ENCODE data around the gene EPHB2. TPM values are rescaled to one million over a fixed set of nuclear protein-coding genes. Genes with fewer than 3 reads are reported as not detected.

Gene EPHB2
- total RNA-seq, 1 donor from 2014 or later: 10.7 TPM

DNA sequence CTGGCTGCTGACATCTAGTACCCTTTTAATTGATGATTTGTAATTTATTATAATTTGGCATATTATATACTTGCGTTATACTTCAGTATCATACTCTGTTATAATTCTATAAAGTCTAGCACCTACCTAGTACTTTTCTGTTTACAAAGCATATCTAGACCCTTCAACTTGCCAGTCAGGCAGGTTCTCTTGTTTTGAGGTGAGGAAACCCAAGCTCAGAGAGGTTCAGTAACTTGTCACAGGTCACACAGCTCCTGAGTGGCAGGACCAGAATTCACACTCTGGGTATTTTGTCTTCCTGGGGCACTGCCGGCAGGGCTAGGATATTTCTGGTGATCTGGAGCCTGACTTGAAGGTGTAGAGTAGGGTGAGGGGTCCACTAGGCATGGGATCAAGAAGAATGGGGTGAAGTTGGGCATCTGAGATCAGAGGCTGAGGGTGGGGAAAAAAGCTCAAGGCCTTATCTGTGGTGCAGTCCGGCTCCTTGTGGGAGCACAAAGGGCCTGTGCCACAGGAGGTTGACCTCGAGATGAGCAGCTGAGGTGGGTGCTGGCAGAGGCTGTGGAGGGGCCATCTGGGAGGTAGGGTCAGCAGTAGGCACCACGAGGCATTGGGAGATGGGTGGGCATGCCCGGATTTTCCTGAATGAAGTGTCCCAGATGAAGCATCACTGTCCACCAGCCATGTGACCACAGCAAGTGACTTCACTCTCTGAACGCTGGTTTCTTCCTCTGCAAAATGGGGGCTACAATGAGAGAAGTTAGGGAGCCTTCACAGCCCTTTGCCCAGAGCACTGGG, 102.6 kb downstream of the EPHB2 start:
- peaks cover 9% of the 10 kb centered on the region for H3K27me3 Mint-ChIP-seq (ENCODE audit: unreplicated experiment)
- H3K4me1 Mint-ChIP-seq (ENCODE audit: unreplicated experiment): no peaks in the 10 kb centered on the region
- TF ChIP-seq, protein P1, sequence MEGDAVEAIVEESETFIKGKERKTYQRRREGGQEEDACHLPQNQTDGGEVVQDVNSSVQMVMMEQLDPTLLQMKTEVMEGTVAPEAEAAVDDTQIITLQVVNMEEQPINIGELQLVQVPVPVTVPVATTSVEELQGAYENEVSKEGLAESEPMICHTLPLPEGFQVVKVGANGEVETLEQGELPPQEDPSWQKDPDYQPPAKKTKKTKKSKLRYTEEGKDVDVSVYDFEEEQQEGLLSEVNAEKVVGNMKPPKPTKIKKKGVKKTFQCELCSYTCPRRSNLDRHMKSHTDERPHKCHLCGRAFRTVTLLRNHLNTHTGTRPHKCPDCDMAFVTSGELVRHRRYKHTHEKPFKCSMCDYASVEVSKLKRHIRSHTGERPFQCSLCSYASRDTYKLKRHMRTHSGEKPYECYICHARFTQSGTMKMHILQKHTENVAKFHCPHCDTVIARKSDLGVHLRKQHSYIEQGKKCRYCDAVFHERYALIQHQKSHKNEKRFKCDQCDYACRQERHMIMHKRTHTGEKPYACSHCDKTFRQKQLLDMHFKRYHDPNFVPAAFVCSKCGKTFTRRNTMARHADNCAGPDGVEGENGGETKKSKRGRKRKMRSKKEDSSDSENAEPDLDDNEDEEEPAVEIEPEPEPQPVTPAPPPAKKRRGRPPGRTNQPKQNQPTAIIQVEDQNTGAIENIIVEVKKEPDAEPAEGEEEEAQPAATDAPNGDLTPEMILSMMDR (IDR thresholded peaks at IDR 0.05; ENCODE audit: unreplicated experiment): no peak
- no peak for DNase-seq (ENCODE audit: low spot score)
- no peaks in the 10 kb centered on the region for H3K36me3 Mint-ChIP-seq (ENCODE audit: low read depth, unreplicated experiment)
- H3K9me3 Mint-ChIP-seq (ENCODE audit: unreplicated experiment): no peaks in the 10 kb centered on the region
- H3K4me3 Mint-ChIP-seq (ENCODE audit: unreplicated experiment): no peak overlapping the region
- H3K27ac Mint-ChIP-seq (ENCODE audit: unreplicated experiment): no peak overlapping the region

DNA sequence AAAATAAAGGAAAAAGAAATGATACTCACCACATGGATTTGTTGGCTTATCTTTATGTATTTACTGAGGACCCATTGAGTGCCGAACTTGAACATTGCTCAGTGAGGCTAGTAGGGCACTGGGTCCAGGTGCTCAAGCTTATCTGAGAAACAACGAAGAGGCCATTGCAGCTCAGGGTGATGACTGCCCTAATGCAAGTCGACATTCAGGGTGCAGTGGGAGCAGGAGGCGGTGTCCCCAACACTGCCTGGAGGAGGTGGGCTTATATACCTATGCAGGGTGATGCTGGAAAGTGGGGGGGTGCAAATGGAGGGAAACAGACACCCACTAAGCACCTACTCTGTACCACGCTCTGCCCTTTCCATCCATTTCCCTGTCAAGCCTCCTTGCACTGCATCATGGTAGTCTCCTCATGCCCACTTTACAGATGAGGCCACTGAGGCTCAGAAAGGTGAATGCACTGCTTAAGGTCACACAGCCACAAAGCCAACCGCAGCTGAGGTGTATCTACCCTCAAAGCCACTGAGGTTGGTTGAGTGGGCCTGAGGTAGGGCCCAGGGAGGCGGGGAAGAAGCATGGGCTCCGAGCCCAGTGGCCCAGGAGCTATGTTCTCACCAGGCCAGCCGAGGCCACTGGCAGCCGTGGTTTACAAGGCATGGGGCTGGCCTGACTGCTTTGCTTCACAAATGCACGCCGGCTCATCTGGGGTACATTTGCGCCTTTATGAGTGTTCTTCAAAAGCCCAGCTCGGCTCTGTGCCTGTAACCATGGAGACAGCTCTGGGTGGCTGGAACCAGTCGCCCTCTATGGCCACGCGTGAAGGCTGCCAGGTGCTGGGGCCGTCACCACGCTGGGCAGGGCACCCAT, 103.8 kb downstream of the EPHB2 start:
- H3K27me3 Mint-ChIP-seq (ENCODE audit: unreplicated experiment): peaks cover 11% of the 10 kb centered on the region
- TF ChIP-seq, protein P1 (IDR thresholded peaks at IDR 0.05; ENCODE audit: unreplicated experiment): no peak
- H3K27ac Mint-ChIP-seq (ENCODE audit: unreplicated experiment): no peak overlapping the region
- no peak overlapping the region for H3K4me3 Mint-ChIP-seq (ENCODE audit: unreplicated experiment)
- no peaks in the 10 kb centered on the region for H3K9me3 Mint-ChIP-seq (ENCODE audit: unreplicated experiment)
- no peak for DNase-seq (ENCODE audit: low spot score)
- no peaks in the 10 kb centered on the region for H3K4me1 Mint-ChIP-seq (ENCODE audit: unreplicated experiment)
- H3K36me3 Mint-ChIP-seq (ENCODE audit: low read depth, unreplicated experiment): no peaks in the 10 kb centered on the region

DNA sequence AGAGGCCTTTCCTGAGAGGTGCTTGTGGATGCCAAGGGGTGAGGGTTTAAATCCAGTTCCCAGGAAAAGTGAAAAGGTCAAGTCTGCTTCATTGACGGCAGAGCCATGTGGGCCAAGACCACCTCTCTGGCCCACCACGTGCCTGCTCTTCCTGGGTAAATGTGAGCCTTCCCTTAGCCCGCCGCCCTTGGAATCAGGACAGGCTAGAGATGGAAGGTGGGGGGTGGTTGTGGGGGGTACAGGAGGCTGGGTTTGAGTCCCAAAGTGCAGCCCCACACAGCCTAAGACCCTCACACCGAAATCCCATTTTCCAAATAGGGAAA, 104.4 kb downstream of the EPHB2 start:
- no peaks in the 10 kb centered on the region for H3K4me1 Mint-ChIP-seq (ENCODE audit: unreplicated experiment)

DNA sequence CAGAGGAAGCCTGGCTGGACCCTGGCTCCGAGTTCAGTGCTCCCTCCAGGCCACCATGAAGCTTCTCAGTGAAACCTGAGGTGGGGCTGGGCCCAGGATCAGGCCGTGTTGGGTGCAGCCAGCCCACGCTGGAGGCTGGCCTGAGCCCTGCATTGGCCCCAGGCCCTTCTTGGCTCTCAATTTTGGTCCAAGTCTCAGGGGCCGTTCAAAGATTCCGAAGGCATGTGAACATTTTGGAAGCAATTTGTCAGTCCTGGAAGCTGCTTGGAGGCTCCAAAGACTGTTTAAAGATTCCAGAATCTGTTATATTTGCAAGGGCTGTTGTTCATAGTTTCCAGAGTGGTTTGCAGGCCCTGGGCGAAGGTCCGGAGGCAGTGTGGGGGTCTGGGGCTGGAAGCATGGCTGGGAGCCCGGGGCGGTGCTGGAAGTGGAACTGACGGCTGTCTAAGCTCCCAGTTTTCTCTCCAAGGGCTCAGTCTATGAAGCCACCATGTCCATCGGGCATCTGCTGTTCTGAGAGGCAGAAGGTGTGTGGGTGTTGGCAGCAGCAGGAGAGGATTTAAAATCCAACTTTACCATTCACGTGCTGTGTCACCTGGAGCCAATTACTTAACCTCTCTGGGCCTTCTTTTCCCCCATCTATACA, 104.9 kb downstream of the EPHB2 start:
- no peak overlapping the region for H3K27ac Mint-ChIP-seq (ENCODE audit: unreplicated experiment)
- no peak for DNase-seq (ENCODE audit: low spot score)
- H3K36me3 Mint-ChIP-seq (ENCODE audit: low read depth, unreplicated experiment): no peaks in the 10 kb centered on the region
- TF ChIP-seq, protein P1 (IDR thresholded peaks at IDR 0.05; ENCODE audit: unreplicated experiment): no peak
- H3K4me1 Mint-ChIP-seq (ENCODE audit: unreplicated experiment): no peaks in the 10 kb centered on the region
- peaks cover 10% of the 10 kb centered on the region for H3K27me3 Mint-ChIP-seq (ENCODE audit: unreplicated experiment)
- H3K4me3 Mint-ChIP-seq (ENCODE audit: unreplicated experiment): no peak overlapping the region
- no peaks in the 10 kb centered on the region for H3K9me3 Mint-ChIP-seq (ENCODE audit: unreplicated experiment)

More for the DNA sequence above, 104.4 kb downstream of the EPHB2 start:
- Mint-ChIP-seq H3K4me3 (ENCODE audit: unreplicated experiment) (no peak overlapping the region), H3K9me3 (ENCODE audit: unreplicated experiment) (no peaks in the 10 kb centered on the region), H3K36me3 (ENCODE audit: low read depth, unreplicated experiment) (no peaks in the 10 kb centered on the region), H3K27ac (ENCODE audit: unreplicated experiment) (no peak overlapping the region), H3K27me3 (ENCODE audit: unreplicated experiment) (peaks cover 11% of the 10 kb centered on the region)
- TF ChIP-seq, protein P1 (IDR thresholded peaks at IDR 0.05; ENCODE audit: unreplicated experiment): no peak
- no peak for DNase-seq (ENCODE audit: low spot score)

Data from endothelial cell (in vitro differentiated cells).